PFSK-1 (cell line): ENCODE data around the gene TOGARAM1.

Experiments
- POLR2AphosphoS5 ChIP-seq: IDR thresholded peaks from 2 replicates; pipeline ENCODE4 v1.6.1; 2012; ENCODE audit warnings: low read depth, mild to moderate bottlenecking, control low read depth, low read length, moderate library complexity
- SIN3A ChIP-seq: IDR thresholded peaks from 2 replicates; pipeline ENCODE4 v1.6.1; 2012; ENCODE audit warnings: mild to moderate bottlenecking, low read length, moderate library complexity, borderline replicate concordance; ENCODE audit not compliant: insufficient read depth
- TAF1 ChIP-seq: IDR thresholded peaks from 2 replicates; pipeline ENCODE4 v1.6.1; 2012; ENCODE audit warnings: low read length, control low read depth, borderline replicate concordance; ENCODE audit not compliant: insufficient read depth

DNA sequence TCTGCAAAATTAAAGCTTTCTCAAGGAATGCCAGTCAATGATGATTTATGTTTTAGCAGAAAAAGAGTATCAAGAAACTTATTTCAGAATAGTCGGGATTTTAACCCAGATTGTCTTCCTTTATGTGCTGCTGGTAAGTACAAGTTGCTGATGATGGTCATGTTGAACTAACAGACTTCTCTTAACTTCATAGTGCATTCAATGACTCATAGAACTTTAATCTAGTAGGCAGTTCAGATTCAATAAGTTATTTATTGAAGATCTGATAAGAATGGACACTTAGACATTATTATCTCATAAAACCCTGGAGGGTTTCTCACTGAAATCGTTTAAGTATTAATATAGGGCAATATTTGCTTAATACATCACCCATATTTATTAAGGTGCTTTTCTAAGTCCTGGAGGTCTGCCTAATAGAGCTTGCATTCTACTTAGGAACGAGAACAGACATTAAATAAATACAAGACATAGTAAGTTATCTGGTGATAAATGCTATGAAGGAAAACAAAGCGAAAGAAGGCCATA lies 33.8 kb downstream of the TOGARAM1 start:
- no peak for TF ChIP-seq SIN3A
- TF ChIP-seq POLR2AphosphoS5, result no peak
- no peak for TF ChIP-seq TAF1
